ENCODE measurements around the gene BAHCC1.

GRCh38 chr17:81509972-81510784 is 114.9 kb downstream of the BAHCC1 start:
- TF ChIP-seq CTCF (IDR thresholded peaks at IDR 0.05) (no peak), POLR2A (IDR thresholded peaks at IDR 0.05) (no peak)
